Caco-2 (cell line): Measurements from ENCODE around the gene LBX1. TPM values are rescaled to one million over a fixed set of nuclear protein-coding genes. Genes with fewer than 3 reads are reported as not detected.

ENCODE experiments used
- BruUV-seq: library from RNA; stranded (reverse); fragments of 400-500 nt; replicated peaks from 2 replicates; lab custom pipeline; 2021; lab: Mats Ljungman, UMichigan
- CTCF ChIA-PET: fragments of 300-600 bp; sonication (Branson Sonifier 250); formaldehyde crosslinking; loops from one replicate; lab custom pipeline; 2022; ENCODE audit warnings: antibody characterized with exemption; lab: Charles Lee
- POLR2A ChIA-PET: fragments of 300-600 bp; sonication (Branson Sonifier 250); formaldehyde crosslinking; loops from one replicate; lab custom pipeline; 2022; ENCODE audit warnings: antibody characterized with exemption; lab: Charles Lee
- DNase-seq, 2 experiments: peaks; one replicate each; pipeline versions ENCODE4 v3.0.0 to v3.0.0-alpha.2; 2020 to 2022
- H3K27me3 ChIP-seq: replicated peaks from 2 replicates; pipeline ENCODE4 v1.6.0; 2011; ENCODE audit warnings: low read length; ENCODE audit not compliant: control insufficient read depth, insufficient read depth
- H3K36me3 ChIP-seq: 2 replicates; pipeline ENCODE4 v1.5.1; 2011; ENCODE audit warnings: low read length; ENCODE audit not compliant: control insufficient read depth, insufficient read depth
- H3K4me1 ChIP-seq: fragments of 250-450 bp; sonication (Bioruptor Pico); 2 replicates; pipeline ENCODE4 v1.5.1; 2020; ENCODE audit warnings: mild to moderate bottlenecking
- H3K4me3 ChIP-seq: 2 replicates; pipeline ENCODE4 v1.5.1; 2011; ENCODE audit warnings: low read depth, mild to moderate bottlenecking, control low read depth, low read length
- H3K9me3 ChIP-seq: fragments of 250-450 bp; sonication (Bioruptor Pico); 2 replicates; pipeline ENCODE4 v1.5.1; 2020; ENCODE audit warnings: mild to moderate bottlenecking, moderate library complexity
- H3K27ac Mint-ChIP-seq: one replicate; pipeline ENCODE4 v1.8.0; 2022; ENCODE audit warnings: mixed read lengths; ENCODE audit not compliant: unreplicated experiment
- H3K27me3 Mint-ChIP-seq: one replicate; pipeline ENCODE4 v1.8.0; 2022; ENCODE audit warnings: mixed read lengths; ENCODE audit not compliant: insufficient read depth, unreplicated experiment
- H3K36me3 Mint-ChIP-seq: one replicate; pipeline ENCODE4 v1.8.0; 2022; ENCODE audit warnings: mild to moderate bottlenecking, mixed read lengths; ENCODE audit not compliant: insufficient read depth, unreplicated experiment
- H3K4me1 Mint-ChIP-seq: one replicate; pipeline ENCODE4 v1.8.0; 2022; ENCODE audit warnings: low read depth, mixed read lengths; ENCODE audit not compliant: unreplicated experiment
- H3K4me3 Mint-ChIP-seq: one replicate; pipeline ENCODE4 v1.8.0; 2022; ENCODE audit warnings: mild to moderate bottlenecking, moderate library complexity, mixed read lengths; ENCODE audit not compliant: unreplicated experiment
- H3K9me3 Mint-ChIP-seq: one replicate; pipeline ENCODE4 v1.8.0; 2022; ENCODE audit warnings: mixed read lengths; ENCODE audit not compliant: unreplicated experiment
- intact Hi-C: fragments of 100-400 bp; cut with micrococcal nuclease; formaldehyde crosslinking; loops from one replicate; pipeline ENCODE4 v1.10.0; 2022; ENCODE audit not compliant: unreplicated experiment
- total RNA-seq: library from RNA; stranded (reverse); gene quantifications from 2 replicates; pipeline ENCODE4 v1.2.3, GENCODE V29; 2022
- TF ChIP-seq, protein P1 (sequence below), 2 experiments: fragments of 200-600 bp in 1 of 2; IDR thresholded peaks; 1 replicate in 1 of 2; 2 replicates in 1 of 2; pipeline versions ENCODE4 v1.5.1 to v1.8.0; 2011 to 2022; ENCODE audit warnings: antibody characterized with exemption in 1 of 2, control low read depth in 1 of 2, inconsistent platforms in 1 of 2, low read depth in 1 of 2, low read length in 1 of 2, mild to moderate bottlenecking in 1 of 2, moderate library complexity in 1 of 2; ENCODE audit not compliant: insufficient read depth in 1 of 2, severe bottlenecking in 1 of 2, unreplicated experiment in 1 of 2

Gene LBX1
- total RNA-seq, 1 experiment from 2014 or later = not detected

DNA sequence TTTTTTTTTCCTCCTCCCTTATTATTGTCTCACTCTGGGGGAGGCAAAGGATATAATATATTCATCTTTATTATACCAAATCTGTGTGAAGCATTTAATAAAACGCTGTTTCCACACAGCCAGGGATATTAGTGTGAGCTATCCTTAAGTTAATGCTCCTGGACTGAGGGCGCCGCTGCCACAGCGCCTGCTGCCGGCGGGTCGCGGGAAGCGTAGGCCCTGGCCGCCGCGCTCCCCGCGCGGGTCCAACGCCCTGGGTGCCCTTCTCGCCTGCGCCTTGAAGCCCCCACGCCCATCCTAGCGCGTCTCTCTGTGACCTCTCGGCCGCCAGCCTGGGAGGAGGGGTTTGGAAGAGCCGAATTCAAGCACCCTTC is 9.5 kb upstream of the LBX1 start:
- TF ChIP-seq, protein P1, sequence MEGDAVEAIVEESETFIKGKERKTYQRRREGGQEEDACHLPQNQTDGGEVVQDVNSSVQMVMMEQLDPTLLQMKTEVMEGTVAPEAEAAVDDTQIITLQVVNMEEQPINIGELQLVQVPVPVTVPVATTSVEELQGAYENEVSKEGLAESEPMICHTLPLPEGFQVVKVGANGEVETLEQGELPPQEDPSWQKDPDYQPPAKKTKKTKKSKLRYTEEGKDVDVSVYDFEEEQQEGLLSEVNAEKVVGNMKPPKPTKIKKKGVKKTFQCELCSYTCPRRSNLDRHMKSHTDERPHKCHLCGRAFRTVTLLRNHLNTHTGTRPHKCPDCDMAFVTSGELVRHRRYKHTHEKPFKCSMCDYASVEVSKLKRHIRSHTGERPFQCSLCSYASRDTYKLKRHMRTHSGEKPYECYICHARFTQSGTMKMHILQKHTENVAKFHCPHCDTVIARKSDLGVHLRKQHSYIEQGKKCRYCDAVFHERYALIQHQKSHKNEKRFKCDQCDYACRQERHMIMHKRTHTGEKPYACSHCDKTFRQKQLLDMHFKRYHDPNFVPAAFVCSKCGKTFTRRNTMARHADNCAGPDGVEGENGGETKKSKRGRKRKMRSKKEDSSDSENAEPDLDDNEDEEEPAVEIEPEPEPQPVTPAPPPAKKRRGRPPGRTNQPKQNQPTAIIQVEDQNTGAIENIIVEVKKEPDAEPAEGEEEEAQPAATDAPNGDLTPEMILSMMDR (IDR thresholded peaks at IDR 0.05; ENCODE audit: insufficient read depth in 1 of 2, low read depth in 1 of 2, low read length in 1 of 2, severe bottlenecking in 1 of 2, unreplicated experiment in 1 of 2) = no peak
- H3K27me3 ChIP-seq = no peaks in the 10 kb centered on the region; the same call in 1 of the 2 replicates
- intact Hi-C loops = no loop called here
- CTCF ChIA-PET = no interaction called here
- no peaks in the 10 kb centered on the region for H3K4me1 Mint-ChIP-seq
- BruUV-seq = no TSS peak
- H3K9me3 ChIP-seq = no peaks in the 10 kb centered on the region
- no peak overlapping the region for H3K4me3 Mint-ChIP-seq
- H3K27ac Mint-ChIP-seq = no peak overlapping the region
- H3K36me3 Mint-ChIP-seq = no peaks in the 10 kb centered on the region
- no peaks in the 10 kb centered on the region for H3K9me3 Mint-ChIP-seq
- no peaks in the 10 kb centered on the region for H3K4me1 ChIP-seq
- no peak overlapping the region for H3K4me3 ChIP-seq
- peaks cover 15% of the 10 kb centered on the region for H3K27me3 Mint-ChIP-seq
- POLR2A ChIA-PET = no interaction called here
- no peaks in the 10 kb centered on the region for H3K36me3 ChIP-seq
- DNase-seq = no peak

DNA sequence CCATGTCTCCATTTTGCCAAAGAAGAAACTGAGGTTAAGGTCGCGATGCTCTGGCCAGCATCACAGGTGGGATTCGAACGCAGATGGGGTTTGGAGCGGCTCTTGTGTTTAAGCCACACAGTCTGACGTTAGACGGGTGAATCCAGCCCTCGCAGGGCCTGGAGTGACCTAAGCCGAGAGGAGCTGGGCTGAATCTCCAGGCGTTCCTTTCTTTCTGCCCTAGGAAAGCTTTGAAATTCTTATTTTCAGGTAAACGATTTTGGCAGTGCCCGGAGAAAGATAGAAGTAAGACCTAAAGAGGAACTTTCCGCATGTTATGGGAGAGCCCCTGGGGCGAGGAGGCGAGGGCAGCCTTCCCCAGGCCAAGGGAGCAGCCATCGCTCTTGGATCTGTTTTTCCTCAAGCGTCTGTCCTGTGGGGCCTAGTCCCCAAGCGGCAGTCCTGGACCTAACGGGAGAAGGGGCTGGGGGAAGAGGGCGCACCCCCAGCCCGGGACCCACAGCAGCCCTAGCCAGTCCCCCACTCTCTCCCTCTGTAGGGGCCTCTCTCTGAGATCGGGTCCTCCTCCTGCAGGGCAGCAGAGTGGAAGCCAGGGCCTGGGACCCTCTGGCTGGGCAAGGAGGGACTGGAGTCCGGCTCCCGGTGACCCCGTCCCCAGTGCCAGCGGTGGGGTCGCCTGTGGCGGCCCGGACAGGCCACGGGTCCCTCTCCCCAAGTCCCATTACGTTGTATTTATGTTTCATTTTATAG is 8.9 kb upstream of the LBX1 start:
- TF ChIP-seq, protein P1 (IDR thresholded peaks at IDR 0.05; ENCODE audit: insufficient read depth in 1 of 2, low read depth in 1 of 2, low read length in 1 of 2, severe bottlenecking in 1 of 2, unreplicated experiment in 1 of 2) = no peak
- Mint-ChIP-seq H3K36me3 (no peaks in the 10 kb centered on the region), H3K27ac (no peak overlapping the region), H3K9me3 (no peaks in the 10 kb centered on the region), H3K27me3 (peaks cover 14% of the 10 kb centered on the region), H3K4me3 (no peak overlapping the region), H3K4me1 (no peaks in the 10 kb centered on the region)
- ChIA-PET POLR2A (no interaction called here), CTCF (no interaction called here)
- intact Hi-C loops = no loop called here
- no peaks in the 10 kb centered on the region for H3K9me3 ChIP-seq
- no peak for DNase-seq
- no peaks in the 10 kb centered on the region for H3K36me3 ChIP-seq
- no peak overlapping the region for H3K4me3 ChIP-seq
- no peaks in the 10 kb centered on the region for H3K4me1 ChIP-seq
- H3K27me3 ChIP-seq = no peaks in the 10 kb centered on the region; the same call in 1 of the 2 replicates
- no TSS peak for BruUV-seq

DNA sequence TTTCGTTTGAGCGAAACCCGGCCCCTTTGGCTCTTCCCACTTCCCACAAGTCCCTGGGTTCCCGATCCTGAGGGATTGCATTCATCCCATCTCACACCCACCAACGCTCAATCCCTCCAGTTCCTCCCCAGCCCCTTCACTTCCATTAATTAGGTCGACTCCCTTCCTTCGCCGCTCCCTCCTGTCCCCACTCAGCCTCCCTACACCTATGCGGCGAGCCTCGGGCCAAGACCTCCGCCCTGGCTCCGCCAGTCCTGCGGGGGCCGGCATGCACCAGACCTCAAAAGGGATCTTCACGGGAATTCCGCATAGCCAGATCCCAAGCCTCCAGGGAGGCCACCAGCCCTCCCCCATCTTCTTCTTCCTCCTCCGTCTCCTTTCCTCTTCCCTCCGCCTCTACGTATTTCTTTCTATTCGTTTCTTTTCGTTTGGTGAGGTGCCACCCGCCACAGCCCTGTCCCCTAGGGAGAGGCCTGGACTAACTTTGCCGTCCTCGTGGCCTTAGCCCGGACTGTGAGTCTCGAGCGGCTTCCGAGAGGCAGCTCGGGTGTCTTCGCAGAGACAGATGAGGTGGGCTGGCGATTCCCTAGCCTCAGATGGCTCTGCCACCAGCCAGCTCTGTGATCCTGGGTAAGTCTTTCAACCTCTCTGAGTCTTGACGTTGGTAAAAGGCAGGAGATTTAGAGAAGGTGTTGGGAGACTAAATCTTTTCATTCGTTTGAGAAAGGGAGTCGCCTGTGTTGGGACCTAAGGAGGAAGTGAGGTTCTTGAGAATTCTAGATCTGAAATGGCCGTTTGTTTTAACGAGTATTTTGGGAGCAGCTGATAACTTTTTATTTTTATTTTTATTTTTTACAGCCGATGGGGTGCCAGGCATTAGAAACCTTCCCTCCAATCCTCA is 8.1 kb upstream of the LBX1 start:
- Histone ChIP-seq H3K9me3 (no peaks in the 10 kb centered on the region), H3K4me3 (no peak overlapping the region), H3K4me1 (no peaks in the 10 kb centered on the region), H3K27me3 (no peaks in the 10 kb centered on the region; the same call in 1 of the 2 replicates), H3K36me3 (no peaks in the 10 kb centered on the region)
- DNase-seq = no peak
- no peaks in the 10 kb centered on the region for H3K36me3 Mint-ChIP-seq
- H3K27me3 Mint-ChIP-seq = peaks cover 12% of the 10 kb centered on the region
- H3K9me3 Mint-ChIP-seq = no peaks in the 10 kb centered on the region
- no peak overlapping the region for H3K4me3 Mint-ChIP-seq
- ChIA-PET POLR2A (no interaction called here), CTCF (no interaction called here)
- no peak overlapping the region for H3K27ac Mint-ChIP-seq
- no TSS peak for BruUV-seq
- intact Hi-C loops = no loop called here
- TF ChIP-seq, protein P1 (IDR thresholded peaks at IDR 0.05; ENCODE audit: insufficient read depth in 1 of 2, low read depth in 1 of 2, low read length in 1 of 2, severe bottlenecking in 1 of 2, unreplicated experiment in 1 of 2) = no peak
- no peaks in the 10 kb centered on the region for H3K4me1 Mint-ChIP-seq
